ENCODE results near the gene ADPRS. TPM values are rescaled to one million over a fixed set of nuclear protein-coding genes. Genes with fewer than 3 reads are reported as not detected.

The ADPRS gene
- total RNA-seq, 1 donor from 2014 or later = 28.7 TPM

- Histone ChIP-seq H3K9me3 (ENCODE audit: insufficient read depth, low read depth, low read length) (no peaks in the 10 kb centered on the region), H3K4me2 (ENCODE audit: low read length) (no peak overlapping the region), H3K36me3 (ENCODE audit: insufficient read depth, low read length) (peaks cover 3% of the 10 kb centered on the region), H4K20me1 (ENCODE audit: insufficient read depth, low read length) (peaks cover 6% of the 10 kb centered on the region), H2AFZ (ENCODE audit: low read depth, low read length) (no peak overlapping the region), H3K9ac (ENCODE audit: low read length) (no peak overlapping the region), H3K27ac (ENCODE audit: low read depth, low read length) (no peak overlapping the region), H3K27me3 (ENCODE audit: insufficient read depth, low read length) (no peaks in the 10 kb centered on the region), H3K4me3 (ENCODE audit: insufficient read depth, low read depth, low read length) (no peak overlapping the region), H3K4me1 (ENCODE audit: insufficient read depth, low read length) (no peaks in the 10 kb centered on the region), H3K79me2 (ENCODE audit: insufficient read depth, low read length) (no peaks in the 10 kb centered on the region)
- TF ChIP-seq CTCF (IDR thresholded peaks at IDR 0.05; ENCODE audit: insufficient read depth, low read depth, low read length) (peak; percentile 64), EZH2 (IDR thresholded peaks at IDR 0.05; ENCODE audit: insufficient read depth, low read length) (no peak)
- H3K4me1 Mint-ChIP-seq (ENCODE audit: low read depth, unreplicated experiment) = no peaks in the 10 kb centered on the region
- DNase-seq (ENCODE audit: low read depth) (peak; percentile 46), FAIRE-seq (no peak)
- H3K27me3 Mint-ChIP-seq (ENCODE audit: low read depth, unreplicated experiment) = no peaks in the 10 kb centered on the region
- H3K4me3 Mint-ChIP-seq (ENCODE audit: unreplicated experiment) = no peak overlapping the region
- no peaks in the 10 kb centered on the region for H3K9me3 Mint-ChIP-seq (ENCODE audit: unreplicated experiment)
- H3K36me3 Mint-ChIP-seq (ENCODE audit: low read depth, unreplicated experiment) = peaks cover 7% of the 10 kb centered on the region
- H3K27ac Mint-ChIP-seq (ENCODE audit: unreplicated experiment) = no peak overlapping the region
These were observed 11.1 kb downstream of the ADPRS start for GRCh38 chr1:36099681-36100341.

GRCh38 chr1:36100376-36100775, 11.7 kb downstream of the ADPRS start:
- H3K4me3 ChIP-seq (ENCODE audit: insufficient read depth, low read depth, low read length) = no peak overlapping the region
- DNase-seq (ENCODE audit: low read depth) (no peak), FAIRE-seq (no peak)
- H3K9ac ChIP-seq (ENCODE audit: low read length) = no peak overlapping the region
- no peak overlapping the region for H3K4me2 ChIP-seq (ENCODE audit: low read length)
- no peak overlapping the region for H3K27ac ChIP-seq (ENCODE audit: low read depth, low read length)
- H3K9me3 Mint-ChIP-seq (ENCODE audit: unreplicated experiment) = no peaks in the 10 kb centered on the region
- no peak overlapping the region for H2AFZ ChIP-seq (ENCODE audit: low read depth, low read length)
- no peaks in the 10 kb centered on the region for H3K9me3 ChIP-seq (ENCODE audit: insufficient read depth, low read depth, low read length)
- no peak overlapping the region for H3K27ac Mint-ChIP-seq (ENCODE audit: unreplicated experiment)
- no peaks in the 10 kb centered on the region for H3K27me3 ChIP-seq (ENCODE audit: insufficient read depth, low read length)
- peaks cover 4% of the 10 kb centered on the region for H3K36me3 Mint-ChIP-seq (ENCODE audit: low read depth, unreplicated experiment)
- no peak overlapping the region for H3K4me3 Mint-ChIP-seq (ENCODE audit: unreplicated experiment)
- H3K36me3 ChIP-seq (ENCODE audit: insufficient read depth, low read length) = peaks cover 3% of the 10 kb centered on the region
- H3K4me1 ChIP-seq (ENCODE audit: insufficient read depth, low read length) = no peaks in the 10 kb centered on the region
- no peaks in the 10 kb centered on the region for H3K27me3 Mint-ChIP-seq (ENCODE audit: low read depth, unreplicated experiment)
- peaks cover 6% of the 10 kb centered on the region for H4K20me1 ChIP-seq (ENCODE audit: insufficient read depth, low read length)
- TF ChIP-seq EZH2 (IDR thresholded peaks at IDR 0.05; ENCODE audit: insufficient read depth, low read length) (no peak), CTCF (IDR thresholded peaks at IDR 0.05; ENCODE audit: insufficient read depth, low read depth, low read length) (no peak)
- no peaks in the 10 kb centered on the region for H3K79me2 ChIP-seq (ENCODE audit: insufficient read depth, low read length)
- peaks cover 2% of the 10 kb centered on the region for H3K4me1 Mint-ChIP-seq (ENCODE audit: low read depth, unreplicated experiment)

GRCh38 chr1:36101546-36101945, 12.9 kb downstream of the ADPRS start:
- TF ChIP-seq CTCF (IDR thresholded peaks at IDR 0.05; ENCODE audit: insufficient read depth, low read depth, low read length) (no peak), EZH2 (IDR thresholded peaks at IDR 0.05; ENCODE audit: insufficient read depth, low read length) (no peak)
- Histone ChIP-seq H3K9me3 (ENCODE audit: insufficient read depth, low read depth, low read length) (no peaks in the 10 kb centered on the region), H3K79me2 (ENCODE audit: insufficient read depth, low read length) (no peaks in the 10 kb centered on the region), H3K27ac (ENCODE audit: low read depth, low read length) (no peak overlapping the region), H3K36me3 (ENCODE audit: insufficient read depth, low read length) (no peaks in the 10 kb centered on the region), H3K4me2 (ENCODE audit: low read length) (no peak overlapping the region), H3K9ac (ENCODE audit: low read length) (no peak overlapping the region), H3K4me3 (ENCODE audit: insufficient read depth, low read depth, low read length) (no peak overlapping the region), H4K20me1 (ENCODE audit: insufficient read depth, low read length) (no peaks in the 10 kb centered on the region), H3K4me1 (ENCODE audit: insufficient read depth, low read length) (no peaks in the 10 kb centered on the region), H2AFZ (ENCODE audit: low read depth, low read length) (no peak overlapping the region), H3K27me3 (ENCODE audit: insufficient read depth, low read length) (no peaks in the 10 kb centered on the region)
- peaks cover 1% of the 10 kb centered on the region for H3K36me3 Mint-ChIP-seq (ENCODE audit: low read depth, unreplicated experiment)
- no peaks in the 10 kb centered on the region for H3K9me3 Mint-ChIP-seq (ENCODE audit: unreplicated experiment)
- H3K4me3 Mint-ChIP-seq (ENCODE audit: unreplicated experiment) = no peak overlapping the region
- FAIRE-seq = no peak
- H3K4me1 Mint-ChIP-seq (ENCODE audit: low read depth, unreplicated experiment) = peaks cover 2% of the 10 kb centered on the region
- H3K27ac Mint-ChIP-seq (ENCODE audit: unreplicated experiment) = no peak overlapping the region
- no peaks in the 10 kb centered on the region for H3K27me3 Mint-ChIP-seq (ENCODE audit: low read depth, unreplicated experiment)
- no peak for DNase-seq (ENCODE audit: low read depth)

Data from astrocyte (in vitro differentiated cells and primary cell).